Activated gamma-delta T cell treated with Interleukin-2 at 50 U/mL for 16 hours (primary cell): ENCODE measurements around the gene COX7A2.

ENCODE experiments used
- DNase-seq: peaks from one replicate; pipeline ENCODE4 v3.0.0-alpha.2; 2020

COX7A2 gene

DNA sequence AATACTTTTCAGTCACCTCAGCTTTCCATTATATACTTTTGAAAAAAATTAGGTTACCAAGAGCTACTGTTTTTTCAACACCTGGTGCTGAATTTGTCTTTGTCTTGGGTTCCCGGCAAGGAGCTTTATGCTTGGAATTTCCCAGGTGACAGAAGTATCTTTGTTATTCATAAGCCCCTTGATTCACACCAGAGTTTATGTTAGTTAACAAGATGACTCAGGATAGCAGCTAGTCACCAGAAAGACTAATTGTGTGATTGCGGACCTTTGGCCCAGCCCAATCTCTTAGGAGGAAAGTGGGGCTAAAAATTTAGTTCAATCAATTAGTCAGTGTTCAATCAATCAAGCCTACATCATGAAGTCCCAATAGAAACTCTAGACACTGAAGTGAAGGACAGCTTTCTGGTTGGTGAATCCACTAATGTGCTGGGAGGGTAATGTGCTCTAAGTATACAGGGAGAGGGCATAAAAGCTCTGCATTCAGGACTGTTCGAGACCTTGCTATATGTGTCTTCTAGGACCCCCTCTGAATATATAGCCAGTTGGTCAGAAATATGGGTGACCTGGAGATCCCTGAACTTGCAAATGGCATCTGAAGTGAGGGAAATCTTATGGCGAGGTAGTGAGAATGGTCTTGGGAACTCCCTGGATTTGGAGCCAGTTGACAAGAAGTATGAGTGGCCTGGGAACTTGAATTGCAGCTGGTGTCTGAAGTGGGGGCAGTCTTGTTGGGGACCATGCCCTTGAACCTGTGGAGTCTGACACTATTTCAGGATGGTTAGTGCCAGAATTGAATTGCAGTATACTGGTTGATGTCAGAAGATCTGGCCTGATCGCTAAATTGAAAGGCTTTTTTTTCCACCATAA, 24.8 kb upstream of the COX7A2 start:
- DNase-seq = no peak

DNA sequence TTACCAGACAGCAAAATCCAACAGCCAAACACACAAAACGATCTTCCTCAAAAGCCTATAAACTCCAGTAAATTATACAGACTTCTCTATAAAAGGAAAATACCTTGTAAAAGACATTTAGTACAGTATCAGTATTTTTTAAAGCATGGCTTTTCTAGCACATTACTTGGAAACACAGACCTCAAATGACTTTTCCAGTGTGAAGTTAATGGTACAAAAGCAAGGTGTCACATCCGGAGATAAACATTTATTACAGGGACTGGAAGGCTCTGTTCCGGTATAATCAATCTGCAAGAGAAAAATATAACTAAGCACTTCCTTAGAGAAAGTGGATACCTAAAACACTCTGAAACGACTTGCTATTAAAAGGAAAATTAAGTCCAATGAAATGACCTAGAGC, 23.9 kb upstream of the COX7A2 start:
- no peak for DNase-seq

DNA sequence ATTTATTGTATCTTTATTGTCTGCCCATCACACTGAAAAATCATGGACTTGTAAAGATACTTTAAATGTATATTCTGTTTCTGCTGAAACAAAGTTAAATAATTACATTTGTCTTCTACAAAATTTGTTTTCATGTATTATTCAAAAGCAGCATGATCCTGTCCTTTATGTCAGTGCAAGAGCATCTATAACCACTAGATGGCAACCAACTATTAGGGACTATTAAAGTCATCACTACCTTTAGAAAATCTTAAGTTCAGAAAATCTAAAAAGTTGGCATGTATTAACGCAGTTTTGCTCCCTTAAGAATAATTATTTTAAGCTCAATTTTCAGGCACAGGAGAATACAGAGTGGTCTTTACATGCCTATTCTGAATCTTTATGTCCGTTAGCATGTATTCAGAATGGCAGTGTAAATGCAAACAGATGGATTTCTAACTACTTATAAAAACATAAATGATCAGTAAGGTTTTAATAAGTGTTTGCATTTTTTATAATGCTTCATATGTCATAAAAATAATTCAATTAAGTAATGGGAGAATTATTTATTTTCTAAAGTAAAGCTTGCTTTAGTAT, 23.2 kb upstream of the COX7A2 start:
- no peak for DNase-seq

DNA sequence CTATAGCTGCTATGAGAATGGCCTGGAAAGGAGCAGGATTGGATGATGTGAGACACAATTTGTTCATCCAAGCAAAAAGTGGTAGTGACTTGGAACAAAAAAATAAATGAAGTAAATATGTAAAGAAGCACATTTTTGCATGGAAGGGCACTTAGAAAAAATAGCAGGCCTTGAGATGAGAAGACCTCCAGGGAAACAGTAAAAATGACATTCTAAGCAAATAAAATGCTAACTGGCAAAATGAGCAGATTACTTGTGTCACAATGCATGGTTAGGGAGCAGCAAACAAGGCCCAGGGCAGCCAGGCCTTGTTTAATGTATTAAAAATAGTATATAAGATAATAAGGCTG, 19.8 kb upstream of the COX7A2 start:
- DNase-seq = no peak

DNA sequence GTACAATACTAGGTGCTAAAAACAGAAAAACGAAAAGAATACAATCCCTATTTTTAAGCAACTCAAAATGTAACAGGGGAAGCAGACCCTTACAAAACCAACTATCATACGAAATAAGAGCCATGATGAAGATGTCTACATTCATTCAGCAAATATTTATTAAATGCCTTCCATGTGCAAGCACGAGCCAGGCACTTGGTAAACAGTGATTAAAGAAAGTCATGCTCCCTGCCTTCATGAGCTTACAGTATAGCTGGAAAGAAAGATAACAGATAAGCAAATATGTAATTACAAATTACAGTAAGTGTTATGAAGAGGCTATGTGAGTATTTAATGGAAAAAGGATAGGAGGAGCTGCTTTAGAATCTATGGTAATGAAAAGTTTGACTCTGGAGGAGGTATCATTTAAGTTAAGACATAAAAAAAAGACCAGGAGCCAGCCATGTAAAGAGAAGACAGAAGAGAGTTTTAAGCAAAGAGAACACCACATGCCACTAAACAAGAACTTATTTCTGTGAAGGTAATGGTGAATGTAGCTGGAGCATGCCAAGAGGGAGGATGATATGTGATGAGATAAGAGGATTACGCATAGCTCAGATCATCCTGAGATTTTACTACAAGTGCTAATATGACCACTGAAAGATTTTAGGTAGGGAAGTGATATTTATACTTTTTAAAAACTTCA, 19.3 kb upstream of the COX7A2 start:
- no peak for DNase-seq

DNA sequence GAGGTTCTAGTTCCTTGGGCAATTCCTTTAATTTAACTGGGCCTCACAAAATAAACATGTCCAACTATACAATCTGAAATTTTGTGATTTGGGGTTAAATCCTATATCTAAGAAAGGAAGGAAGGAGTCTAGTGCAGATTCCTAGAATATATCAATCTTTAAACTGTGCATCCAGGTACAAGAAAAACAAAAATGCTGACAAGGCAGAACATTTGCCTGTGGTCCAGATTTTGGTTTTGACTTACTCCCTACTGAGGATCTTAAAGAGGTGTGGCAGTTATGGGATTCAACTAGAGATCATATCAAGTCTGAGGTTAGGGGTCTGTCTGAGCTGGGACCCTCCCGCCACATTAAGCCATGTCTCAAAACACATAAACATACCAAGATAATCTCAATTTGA, 17.7 kb upstream of the COX7A2 start:
- no peak for DNase-seq

DNA sequence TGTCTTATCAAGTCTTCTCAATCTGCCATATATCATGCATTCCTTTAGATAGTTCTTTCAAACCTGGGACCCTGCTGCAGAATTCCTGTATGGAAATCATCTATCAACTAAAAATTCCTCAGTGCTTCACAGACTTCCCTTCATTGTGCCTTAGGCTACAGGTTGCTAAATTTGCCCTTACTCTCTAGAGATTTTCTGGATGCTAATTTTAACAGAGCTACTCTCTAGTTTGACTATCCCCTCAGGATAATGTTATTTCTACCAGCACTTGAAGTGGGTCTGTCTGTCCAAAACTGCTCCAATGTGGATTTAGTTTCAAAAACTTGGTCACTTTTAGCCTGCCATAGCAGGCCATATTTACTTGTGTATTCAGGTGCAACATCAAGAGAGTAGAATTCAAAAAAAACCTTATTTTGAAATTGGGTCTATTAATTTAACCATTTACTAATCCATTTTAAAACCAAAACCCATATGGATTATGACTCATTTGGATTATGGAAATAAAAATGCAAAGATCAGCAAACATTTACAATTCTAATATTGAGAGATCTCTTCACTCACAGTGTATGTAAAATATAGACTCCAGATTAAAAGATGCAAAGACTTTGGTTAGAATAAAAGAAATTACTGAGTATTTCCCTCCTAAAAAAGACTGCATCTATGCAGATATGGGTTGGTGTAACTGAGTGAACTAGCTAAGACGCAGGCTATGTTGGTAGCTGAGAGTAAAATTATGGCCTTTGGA, 13.9 kb upstream of the COX7A2 start:
- DNase-seq = no peak

DNA sequence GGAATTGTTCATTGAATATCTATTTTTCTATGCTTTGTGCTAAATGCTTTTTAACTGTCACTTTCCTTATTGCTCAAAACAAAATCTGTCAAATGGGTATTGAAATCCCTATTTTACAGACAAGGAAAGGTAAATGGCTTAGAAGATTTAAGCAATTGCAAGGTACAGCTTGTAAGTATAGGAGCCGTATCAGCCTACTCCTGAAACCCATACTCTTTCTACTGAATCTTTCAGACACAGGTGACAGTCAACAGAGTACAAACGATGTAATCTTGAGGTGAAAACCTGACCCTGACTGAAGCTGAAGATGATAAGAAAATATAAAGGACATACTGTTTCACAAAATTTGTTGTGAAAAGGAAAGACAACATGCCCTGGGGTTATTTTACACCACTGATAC, 7.0 kb upstream of the COX7A2 start:
- DNase-seq = no peak

DNA sequence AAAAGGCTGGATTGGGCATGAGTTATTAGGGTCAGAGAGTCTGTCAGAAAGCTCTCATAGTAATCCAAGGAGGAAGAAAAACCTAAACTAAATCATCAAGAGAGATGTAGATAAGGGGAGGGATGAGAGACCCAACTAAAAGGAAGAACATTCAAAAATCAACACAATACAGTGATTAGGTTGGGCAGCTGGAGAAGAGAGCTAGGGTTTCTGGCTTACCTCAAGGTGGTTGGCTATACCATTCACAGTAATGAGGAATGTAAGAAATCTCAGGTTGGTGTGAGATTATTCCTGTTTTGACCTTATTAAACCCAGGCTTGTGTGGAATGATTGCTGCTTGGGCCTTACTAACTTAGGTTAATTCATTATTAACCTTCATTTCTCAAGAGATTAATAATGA, 6.2 kb upstream of the COX7A2 start:
- no peak for DNase-seq

DNA sequence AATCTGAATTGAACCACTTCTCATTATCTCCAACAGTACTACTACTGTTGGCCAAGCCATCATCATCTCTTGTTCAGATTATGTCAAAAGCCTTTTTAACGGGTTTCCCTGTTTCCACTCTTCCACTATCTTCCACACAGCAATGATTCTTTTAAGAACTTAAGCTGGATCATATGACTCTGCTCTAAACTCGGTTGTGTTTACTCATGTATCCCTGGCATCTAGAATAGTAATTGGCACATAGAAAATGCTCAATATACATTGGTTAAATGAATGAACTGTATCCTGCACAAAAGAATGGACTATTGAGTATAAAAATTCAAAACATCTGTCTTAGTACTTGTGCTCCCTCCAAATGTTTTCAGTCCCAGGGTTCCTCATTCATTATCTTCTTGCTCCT, 2.8 kb upstream of the COX7A2 start:
- no peak for DNase-seq

DNA sequence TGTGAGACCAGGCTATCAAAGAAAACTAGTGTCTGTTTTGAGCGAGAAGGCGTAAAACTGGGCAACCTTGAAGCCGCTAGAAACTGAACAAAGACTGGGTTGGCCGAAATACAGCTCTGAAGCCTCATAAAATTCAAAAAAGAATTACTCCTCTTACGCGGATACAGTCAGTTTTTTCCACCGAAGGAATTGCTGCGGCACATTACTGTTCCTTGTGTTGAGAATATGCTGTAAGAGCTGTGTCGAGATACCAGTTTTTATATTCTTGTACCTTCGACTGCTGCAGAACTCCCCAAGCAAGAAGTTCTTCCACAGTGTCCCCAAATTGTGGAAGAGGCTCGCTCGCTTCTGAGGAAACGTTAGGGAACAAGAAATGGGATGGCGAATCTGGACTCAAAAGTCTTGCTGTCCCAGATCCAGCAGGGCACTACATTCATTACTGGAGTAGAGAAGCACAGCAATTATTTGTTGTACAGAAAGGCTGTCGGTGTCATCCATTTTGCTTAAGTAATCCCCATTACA, 523 bp upstream of the COX7A2 start:
- no peak for DNase-seq

DNA sequence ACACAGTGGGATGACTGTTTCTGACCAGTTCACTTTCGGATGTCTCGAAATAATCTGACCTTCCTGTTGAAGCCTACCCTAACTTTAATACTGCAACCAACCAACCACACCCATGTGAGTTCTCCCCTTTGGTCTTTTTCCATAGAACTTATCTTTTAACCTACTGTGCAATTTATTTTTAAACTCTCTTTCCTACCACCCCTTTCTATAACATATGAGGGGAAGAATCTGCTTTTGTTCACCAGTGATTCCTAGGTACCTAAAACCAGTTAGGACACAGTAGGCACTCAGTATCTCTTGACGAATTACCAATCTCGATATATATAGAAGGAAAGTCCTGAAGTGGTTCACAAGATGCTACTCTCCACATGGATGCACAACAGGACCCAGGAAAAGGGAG, 7.0 kb downstream of the COX7A2 start:
- no peak for DNase-seq

DNA sequence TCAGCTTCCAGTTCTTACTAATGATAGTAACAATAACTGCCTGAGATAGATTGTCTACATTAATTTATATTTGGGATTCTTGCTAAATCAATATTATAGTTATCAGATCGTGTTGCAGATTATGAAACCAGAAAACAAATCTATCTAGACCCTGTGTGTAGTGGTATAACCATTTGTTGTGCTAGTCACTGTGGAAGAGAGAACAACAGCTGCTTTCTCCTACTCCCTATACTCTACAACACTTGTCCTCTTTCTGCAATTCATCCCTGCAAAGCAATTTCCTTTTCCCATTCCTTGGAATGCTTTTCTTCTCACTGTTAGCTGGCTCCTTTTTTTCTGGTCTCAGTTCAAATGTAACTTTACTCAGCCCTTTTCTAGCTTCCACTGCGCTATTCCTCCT, 8.3 kb downstream of the COX7A2 start:
- DNase-seq = no peak

DNA sequence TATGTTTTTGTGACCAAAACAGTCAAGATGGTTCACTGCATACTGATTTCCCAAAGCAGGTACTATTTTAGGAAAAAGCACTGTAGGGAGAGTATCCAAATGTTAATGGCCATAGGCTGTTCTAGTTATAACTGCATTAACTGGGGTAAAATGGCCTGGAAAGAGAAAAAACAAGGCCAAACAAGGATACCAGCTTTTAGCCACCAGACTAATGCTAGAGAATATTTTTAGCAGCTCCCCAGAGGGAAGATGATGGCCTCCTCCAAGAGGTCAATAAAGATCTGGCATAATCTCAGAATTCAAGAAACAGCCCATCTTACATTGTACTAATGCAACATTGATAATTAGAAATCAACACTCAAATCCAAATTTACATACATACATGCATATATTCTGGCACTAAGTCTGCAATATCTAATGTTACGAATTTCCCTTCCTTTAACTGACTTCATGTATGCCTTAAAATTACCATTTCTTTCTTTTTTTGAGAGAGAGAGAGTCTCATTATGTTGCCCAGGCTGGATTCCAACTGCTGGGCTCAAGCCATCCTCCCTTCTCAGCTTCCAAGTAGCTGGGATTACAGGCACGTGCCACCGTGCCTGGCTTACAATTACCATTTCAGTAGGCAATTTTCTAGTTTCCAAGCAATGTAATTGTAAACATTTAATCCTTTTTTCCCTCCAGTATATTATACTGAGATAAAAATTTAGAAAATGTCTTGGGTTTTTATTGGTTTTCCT, 9.3 kb downstream of the COX7A2 start:
- no peak for DNase-seq

DNA sequence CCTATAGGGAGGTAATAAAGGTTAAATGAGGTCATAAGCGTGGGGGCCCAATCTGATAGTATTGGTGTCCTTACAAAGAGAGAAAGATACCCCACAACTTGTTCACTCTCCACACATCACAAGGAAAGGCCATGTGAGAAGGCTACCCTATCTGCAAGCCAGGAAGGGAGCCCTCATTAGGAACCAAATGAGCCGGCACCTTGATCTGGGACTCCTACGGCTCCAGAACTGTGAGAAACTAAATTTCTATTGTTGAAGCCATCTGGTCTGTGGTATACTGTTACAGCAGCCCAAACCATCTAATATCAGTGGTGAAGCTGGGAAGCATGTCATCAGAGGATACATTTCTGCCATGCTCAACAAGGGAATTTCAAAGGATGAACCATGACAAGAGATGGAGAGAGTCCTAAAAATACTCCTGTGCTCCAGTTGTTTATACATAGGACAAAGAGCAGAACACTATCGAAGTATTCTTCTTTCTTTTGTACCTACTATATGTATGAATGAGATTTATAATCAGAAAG, 10.4 kb downstream of the COX7A2 start:
- no peak for DNase-seq

DNA sequence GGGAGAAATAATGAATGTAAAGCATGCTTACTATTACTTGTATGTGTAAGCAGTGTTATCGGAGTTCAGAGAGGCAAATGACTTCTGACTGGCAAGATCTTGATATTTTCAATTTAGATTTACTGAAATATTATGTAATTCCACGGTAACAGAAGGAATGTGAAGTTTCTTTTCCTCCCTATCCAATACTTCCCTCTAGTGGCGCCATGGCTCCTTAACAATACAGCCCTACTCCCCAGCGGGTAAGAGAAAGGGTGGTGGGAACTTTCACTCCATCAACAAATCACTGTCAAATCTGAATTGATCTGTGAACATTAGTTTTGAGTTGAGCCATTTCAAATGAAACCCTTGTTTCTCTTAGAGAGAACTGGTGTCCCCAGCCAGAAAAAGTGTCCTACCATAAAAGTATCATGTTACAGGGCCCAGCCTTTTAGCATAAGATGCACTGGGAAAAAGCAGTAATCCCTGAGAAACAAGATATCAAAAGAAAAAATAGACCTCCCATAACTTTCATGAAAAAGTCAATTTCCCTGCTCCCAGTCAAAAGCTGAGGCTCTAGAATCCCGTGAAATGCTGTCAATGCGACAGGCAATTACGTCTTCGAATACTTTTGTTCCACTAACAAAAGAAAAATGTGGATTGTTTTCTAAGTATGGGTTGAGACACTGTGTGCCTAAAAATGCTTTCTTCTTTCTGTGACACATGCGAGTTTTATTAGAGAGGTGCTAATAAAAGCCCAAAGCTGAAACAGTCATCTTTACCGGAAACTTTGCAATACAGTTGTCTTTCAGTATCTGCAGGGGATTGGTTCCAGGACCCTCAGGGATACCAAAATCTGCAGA, 12.9 kb downstream of the COX7A2 start:
- DNase-seq = no peak

DNA sequence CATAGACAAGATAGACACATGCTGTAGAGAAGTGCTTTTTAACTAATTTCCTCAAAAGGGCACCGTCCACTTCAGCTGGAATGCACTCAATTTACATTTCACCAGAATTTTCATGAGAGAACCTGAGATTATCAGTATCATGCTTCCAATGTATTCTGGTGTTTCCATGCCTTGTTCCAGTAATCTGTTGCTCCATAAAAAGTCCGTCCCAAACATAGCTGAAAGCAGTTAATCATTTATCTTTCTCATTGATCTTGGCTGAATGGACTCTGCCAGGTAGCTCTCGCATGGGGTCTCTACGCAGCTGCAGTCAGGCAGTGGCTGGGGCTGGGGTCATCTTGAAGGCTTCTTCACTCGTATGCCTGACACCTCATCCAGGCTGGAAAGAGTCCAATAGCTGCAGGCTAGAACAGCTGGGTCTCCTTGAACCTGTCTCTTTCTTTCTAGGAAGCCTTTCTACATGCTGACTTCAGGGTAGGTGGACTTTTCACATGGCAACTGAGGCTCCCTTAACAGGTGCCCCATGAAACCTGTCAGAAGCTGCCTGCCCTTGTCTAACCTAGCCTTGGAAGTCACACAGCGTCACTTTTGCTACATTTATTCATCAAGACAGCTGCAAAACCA, 19.2 kb downstream of the COX7A2 start:
- no peak for DNase-seq

DNA sequence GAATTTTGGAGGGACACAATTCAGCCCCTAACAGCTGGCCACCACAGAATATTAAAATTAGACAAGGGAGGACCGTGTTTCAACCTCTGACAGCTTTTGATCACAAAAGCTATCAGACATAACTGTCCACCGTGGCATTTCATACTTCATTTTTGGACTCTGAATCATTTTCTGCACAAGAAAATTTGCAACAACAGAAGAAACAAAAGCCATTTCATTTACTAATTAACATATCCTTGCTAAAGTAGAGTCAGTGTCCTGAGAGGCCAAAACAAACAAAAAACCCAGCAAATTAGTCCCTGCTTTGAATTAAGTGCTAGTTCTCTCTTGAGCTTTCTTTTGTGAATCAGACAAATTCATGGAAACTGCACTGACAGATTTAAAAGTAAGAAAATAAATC, 20.2 kb downstream of the COX7A2 start:
- DNase-seq = no peak

DNA sequence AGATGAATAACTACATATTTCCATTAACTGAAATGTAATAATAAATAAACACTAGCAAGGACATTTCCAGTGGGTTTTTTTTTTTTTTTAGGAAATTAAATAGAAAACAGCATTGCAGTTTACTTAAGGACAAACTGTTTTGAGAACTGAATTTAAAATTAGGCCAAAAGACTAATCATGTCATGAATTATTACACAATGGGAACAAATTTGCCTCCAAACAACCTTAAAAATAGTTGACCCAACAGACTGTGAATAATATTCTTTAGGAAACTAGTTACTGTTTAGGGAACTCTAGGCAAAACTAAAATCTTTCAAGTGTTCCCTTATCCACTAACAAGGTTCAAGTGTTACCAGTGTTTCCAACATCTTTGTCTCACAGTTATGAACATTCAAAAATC, 21.3 kb downstream of the COX7A2 start:
- no peak for DNase-seq

DNA sequence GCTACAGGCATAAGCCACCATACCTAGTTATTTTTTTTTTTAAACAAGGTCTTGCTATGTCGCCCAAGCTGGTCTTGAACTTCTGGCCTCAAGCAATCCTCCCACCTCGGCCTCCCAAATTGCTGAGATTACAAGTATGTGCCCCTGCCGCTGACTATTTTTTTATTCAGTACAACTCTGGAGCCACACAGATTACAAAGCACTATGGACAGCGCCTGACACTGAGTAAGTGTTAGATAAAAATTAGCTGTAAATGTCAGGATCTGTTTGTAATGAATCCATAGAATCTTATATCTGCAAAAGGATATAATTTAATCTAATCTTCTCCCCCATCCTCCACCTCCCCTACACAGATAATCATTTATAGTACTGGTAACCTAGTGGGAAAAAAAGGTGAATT, 22.5 kb downstream of the COX7A2 start:
- no peak for DNase-seq

DNA sequence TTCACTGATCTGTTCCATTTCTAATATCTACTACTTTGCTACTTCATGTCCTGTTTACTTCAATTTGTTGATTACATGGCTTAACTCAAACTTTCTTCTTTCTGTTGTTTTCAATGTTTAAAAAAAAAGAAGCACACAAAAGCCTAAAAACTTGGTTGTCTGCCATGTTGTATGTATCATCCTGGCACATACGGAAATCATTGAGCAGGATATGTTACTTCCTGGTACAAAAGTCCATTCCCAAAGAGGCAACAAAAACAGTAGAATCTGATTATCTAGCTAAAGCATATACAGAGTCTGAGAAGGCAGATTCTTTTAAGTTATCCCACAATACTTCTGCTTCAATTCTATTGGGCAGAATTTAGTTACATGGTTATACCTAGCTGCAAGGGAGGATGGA, 23.2 kb downstream of the COX7A2 start:
- DNase-seq = no peak
